ENCODE measurements around the gene COL28A1. TPM values are rescaled to one million over a fixed set of nuclear protein-coding genes. Genes with fewer than 3 reads are reported as not detected.

COL28A1 gene
- total and polyA plus RNA-seq, 2 of the 13 experiments (the other 11 are each of a cell fraction or from before 2014, with no cell fraction given) = 0.07 to 0.15 TPM

GRCh38 chr7:7524121-7524520, 11.6 kb downstream of the COL28A1 start (continued):
- TF ChIP-seq ETS1 (CRISPR knock-in tag; IDR thresholded peaks at IDR 0.05) (no peak), ZBTB42 (CRISPR knock-in tag; IDR thresholded peaks at IDR 0.05) (no peak), ZNF761 (CRISPR knock-in tag; conservative IDR thresholded peaks at IDR 0.05) (no peak), SALL1 (CRISPR knock-in tag; IDR thresholded peaks at IDR 0.05) (no peak), ZNF709 (CRISPR knock-in tag; IDR thresholded peaks at IDR 0.05) (no peak), KDM5B (CRISPR knock-in tag; IDR thresholded peaks at IDR 0.05; ENCODE audit: borderline replicate concordance) (no peak), ZNF572 (CRISPR knock-in tag; IDR thresholded peaks at IDR 0.05) (no peak)

- BruUV-seq (replicated peaks) = no TSS peak
- no peak overlapping the region for H3K27ac ChIP-seq (ENCODE audit: extremely low read length, insufficient read depth, low read length)
- H3K4me3 ChIP-seq (replicated peaks in 1 of 3; ENCODE audit: insufficient read depth in 1 of 3, low read depth in 2 of 3, low read length in 3 of 3) = no peak overlapping the region
- H2AFZ ChIP-seq (ENCODE audit: low read length) = no peak overlapping the region
- H3K9ac ChIP-seq (ENCODE audit: insufficient read depth, low read depth, low read length) = no peak overlapping the region
- POLR2A ChIA-PET = no interaction called here
- in situ Hi-C loops (cut with HindIII; ENCODE audit: extremely low pct_ligation_motif_present, low pct_unique_long_range_greater_than_20kb) (no loop called here), intact Hi-C loops (cut with micrococcal nuclease; ENCODE audit: unreplicated experiment) (no loop called here)
- TF ChIP-seq NFATC3 (CRISPR knock-in tag; IDR thresholded peaks at IDR 0.05) = no peak
- TF ChIP-seq HNF4G (IDR thresholded peaks at IDR 0.05; ENCODE audit: borderline replicate concordance, low read depth, low read length) = no peak
- no peak for TF ChIP-seq HNF4G (CRISPR knock-in tag; IDR thresholded peaks at IDR 0.05; ENCODE audit: borderline replicate concordance, low read depth)
- TF ChIP-seq NR2C2 (CRISPR knock-in tag; IDR thresholded peaks at IDR 0.05; ENCODE audit: borderline replicate concordance) = no peak
- TF ChIP-seq YY1 (IDR thresholded peaks at IDR 0.05; ENCODE audit: insufficient read depth, insufficient replicate concordance, low read depth, low read length) = no peak
- no peak for TF ChIP-seq ZNF253 (CRISPR knock-in tag; IDR thresholded peaks at IDR 0.05; ENCODE audit: borderline replicate concordance)
- no peak for TF ChIP-seq ZNF781 (CRISPR knock-in tag; IDR thresholded peaks at IDR 0.05; ENCODE audit: borderline replicate concordance, not compliant biosample characterization)
- no peak for TF ChIP-seq TFAP4 (IDR thresholded peaks at IDR 0.05; ENCODE audit: borderline replicate concordance, low read depth)
- no peak for ATAC-seq
- CTCF ChIA-PET (ENCODE audit: low intra/inter-chr PET ratio, low total read pairs) = no interaction called here
- no peaks in the 10 kb centered on the region for H3K36me3 ChIP-seq (replicated peaks in 1 of 2; ENCODE audit: control insufficient read depth in 1 of 2, insufficient read depth in 2 of 2, low read length in 2 of 2)
- no peak for DNase-seq (ENCODE audit: low spot score)
- 68% methylated on average over 3 of the region's 3 CpGs for WGBS (ENCODE audit: low lambda C conversion rate)
- no peak for FAIRE-seq
- peaks cover 20% of the 10 kb centered on the region for H3K4me1 ChIP-seq (ENCODE audit: insufficient read depth, low read length)
- H3K4me2 ChIP-seq (ENCODE audit: low read depth, low read length) = no peak overlapping the region
- H4K20me1 ChIP-seq (ENCODE audit: insufficient read depth, low read length) = no peaks in the 10 kb centered on the region
- no peaks in the 10 kb centered on the region for H3K27me3 ChIP-seq (ENCODE audit: control insufficient read depth in 1 of 2, insufficient read depth in 2 of 2, low read length in 2 of 2)
- H3K79me2 ChIP-seq (ENCODE audit: insufficient read depth, low read length) = no peaks in the 10 kb centered on the region
- H3K9me3 ChIP-seq (ENCODE audit: low read length) = no peaks in the 10 kb centered on the region
Observed at GRCh38 chr7:7522421-7522820, 13.3 kb downstream of the COL28A1 start.

Data from HepG2 (cell line).